ENCODE measurements around the gene CIITA. TPM values are rescaled to one million over a fixed set of nuclear protein-coding genes. Genes with fewer than 3 reads are reported as not detected.

CIITA gene
- total RNA-seq, 1 donor from 2014 or later = 9.4 TPM

- no peak overlapping the region for H3K27ac ChIP-seq (replicated peaks)
- H3K27me3 ChIP-seq (ENCODE audit: low read depth) = no peaks in the 10 kb centered on the region
- peaks cover 11% of the 10 kb centered on the region for H3K4me1 ChIP-seq
- intact Hi-C loops (cut with micrococcal nuclease) = no loop called here
- no peak for DNase-seq
- no peaks in the 10 kb centered on the region for H3K9me3 ChIP-seq (replicated peaks)
- no peak overlapping the region for H3K4me3 ChIP-seq
- H3K36me3 ChIP-seq = no peaks in the 10 kb centered on the region
- no peak for TF ChIP-seq CTCF (IDR thresholded peaks at IDR 0.05; ENCODE audit: borderline replicate concordance)
These were observed 24.1 kb upstream of the CIITA start for GRCh38 chr16:10852948-10853347.

GRCh38 chr16:10856042-10856441 lies 21.0 kb upstream of the CIITA start:
- TF ChIP-seq CTCF (IDR thresholded peaks at IDR 0.05; ENCODE audit: borderline replicate concordance) = no peak
- Histone ChIP-seq H3K9me3 (replicated peaks) (no peaks in the 10 kb centered on the region), H3K36me3 (no peaks in the 10 kb centered on the region), H3K4me3 (no peak overlapping the region), H3K4me1 (peaks cover 11% of the 10 kb centered on the region), H3K27me3 (ENCODE audit: low read depth) (no peaks in the 10 kb centered on the region), H3K27ac (replicated peaks) (no peak overlapping the region)
- intact Hi-C loops (cut with micrococcal nuclease) = no loop called here
- no peak for DNase-seq

GRCh38 chr16:10858203-10858602 lies 18.8 kb upstream of the CIITA start:
- Histone ChIP-seq H3K27ac (replicated peaks) (no peak overlapping the region), H3K4me1 (no peaks in the 10 kb centered on the region), H3K9me3 (replicated peaks) (no peaks in the 10 kb centered on the region), H3K4me3 (no peak overlapping the region), H3K36me3 (no peaks in the 10 kb centered on the region), H3K27me3 (ENCODE audit: low read depth) (no peaks in the 10 kb centered on the region)
- intact Hi-C loops (cut with micrococcal nuclease) = no loop called here
- DNase-seq = no peak
- TF ChIP-seq CTCF (IDR thresholded peaks at IDR 0.05; ENCODE audit: borderline replicate concordance) = no peak

- H3K4me3 ChIP-seq = no peak overlapping the region
- H3K4me1 ChIP-seq = no peaks in the 10 kb centered on the region
- H3K36me3 ChIP-seq = no peaks in the 10 kb centered on the region
- intact Hi-C loops (cut with micrococcal nuclease) = no loop called here
- H3K9me3 ChIP-seq (replicated peaks) = no peaks in the 10 kb centered on the region
- TF ChIP-seq CTCF (IDR thresholded peaks at IDR 0.05; ENCODE audit: borderline replicate concordance) = no peak
- no peak for DNase-seq
- H3K27ac ChIP-seq (replicated peaks) = no peak overlapping the region
- H3K27me3 ChIP-seq (ENCODE audit: low read depth) = no peaks in the 10 kb centered on the region
These were observed 18.0 kb upstream of the CIITA start for GRCh38 chr16:10859020-10859419.

- Histone ChIP-seq H3K27me3 (ENCODE audit: low read depth) (no peaks in the 10 kb centered on the region), H3K4me1 (no peaks in the 10 kb centered on the region), H3K36me3 (no peaks in the 10 kb centered on the region), H3K27ac (replicated peaks) (no peak overlapping the region), H3K9me3 (replicated peaks) (no peaks in the 10 kb centered on the region), H3K4me3 (no peak overlapping the region)
- no peak for TF ChIP-seq CTCF (IDR thresholded peaks at IDR 0.05; ENCODE audit: borderline replicate concordance)
- DNase-seq = no peak
- intact Hi-C loops (cut with micrococcal nuclease) = no loop called here
These were observed 17.3 kb upstream of the CIITA start for GRCh38 chr16:10859658-10860057.

GRCh38 chr16:10862438-10862837 lies 14.6 kb upstream of the CIITA start:
- intact Hi-C loops (cut with micrococcal nuclease) = no loop called here
- no peak for TF ChIP-seq CTCF (IDR thresholded peaks at IDR 0.05; ENCODE audit: borderline replicate concordance)
- DNase-seq = no peak

More at GRCh38 chr16:10862438-10862837, 14.6 kb upstream of the CIITA start:
- H3K4me1 ChIP-seq = peaks cover 10% of the 10 kb centered on the region
- no peaks in the 10 kb centered on the region for H3K27me3 ChIP-seq (ENCODE audit: low read depth)
- H3K36me3 ChIP-seq = no peaks in the 10 kb centered on the region
- no peak overlapping the region for H3K27ac ChIP-seq (replicated peaks)
- no peak overlapping the region for H3K4me3 ChIP-seq
- no peaks in the 10 kb centered on the region for H3K9me3 ChIP-seq (replicated peaks)
